IMR-90 (cell line): ENCODE data around the gene IL15RA. TPM values are rescaled to one million over a fixed set of nuclear protein-coding genes. Genes with fewer than 3 reads are reported as not detected.

Source experiments
- ATAC-seq: fragments of 200-7000 bp; cut with Tn5 transposase; 2 replicates; pipeline ENCODE4 v1.9.1; 2020; ENCODE audit warnings: low read depth, mild to moderate bottlenecking, moderate library complexity
- BruUV-seq: library from RNA; stranded (reverse); fragments of 400-500 nt; replicated peaks from 2 replicates; lab custom pipeline; 2021; lab: Mats Ljungman, UMichigan
- CTCF ChIA-PET: fragments of 300-600 bp; formaldehyde crosslinking; extraction: SDS; loops from one replicate; lab custom pipeline; 2021; ENCODE audit warnings: antibody characterized with exemption; lab: Yijun Ruan, JAX
- POLR2A ChIA-PET: fragments of 300-600 bp; sonication (Branson Sonifier 250); formaldehyde crosslinking; loops from one replicate; lab custom pipeline; 2022; ENCODE audit warnings: antibody characterized with exemption; ENCODE audit not compliant: unreplicated experiment; lab: Charles Lee
- DNase-seq: peaks from one replicate; pipeline ENCODE4 v3.0.0; 2013
- H2AFZ ChIP-seq: replicated peaks from 2 replicates; pipeline ENCODE3; 2013; ENCODE audit warnings: low read length, mild to moderate bottlenecking; ENCODE audit not compliant: poor library complexity
- H2AK5ac ChIP-seq: 2 replicates; pipeline ENCODE4 v1.6.1; 2013; ENCODE audit warnings: low read depth, low read length, inconsistent platforms
- H2AK9ac ChIP-seq: replicated peaks from 2 replicates; pipeline ENCODE3; 2013; ENCODE audit warnings: mild to moderate bottlenecking, low read depth, low read length, moderate library complexity; ENCODE audit not compliant: poor library complexity
- H2BK120ac ChIP-seq: 2 replicates; pipeline ENCODE4 v1.6.1; 2013; ENCODE audit warnings: low read depth, low read length, inconsistent platforms
- H2BK15ac ChIP-seq: 3 replicates; pipeline ENCODE4 v1.6.1; 2013; ENCODE audit warnings: low read depth, low read length, inconsistent platforms
- H2BK20ac ChIP-seq: 2 replicates; pipeline ENCODE4 v1.6.1; 2013; ENCODE audit warnings: low read depth, mild to moderate bottlenecking, inconsistent platforms, low read length, moderate library complexity
- H2BK5ac ChIP-seq: 2 replicates; pipeline ENCODE4 v1.6.1; 2013; ENCODE audit warnings: mild to moderate bottlenecking, low read depth, low read length, inconsistent platforms; ENCODE audit not compliant: poor library complexity, severe bottlenecking
- H3K14ac ChIP-seq: replicated peaks from 2 replicates; pipeline ENCODE4 v1.6.1; 2013; ENCODE audit warnings: low read depth, low read length, inconsistent platforms
- H3K18ac ChIP-seq: 2 replicates; pipeline ENCODE4 v1.6.1; 2013; ENCODE audit warnings: low read depth, low read length, control low read depth
- H3K23ac ChIP-seq: 2 replicates; pipeline ENCODE4 v1.6.1; 2013; ENCODE audit warnings: low read depth, low read length, inconsistent platforms
- H3K27ac ChIP-seq: 2 replicates; pipeline ENCODE4 v1.5.1; 2013; ENCODE audit warnings: mild to moderate bottlenecking, control low read depth, low read length; ENCODE audit not compliant: insufficient read depth
- H3K27me3 ChIP-seq: 2 replicates; pipeline ENCODE4 v1.6.1; 2013; ENCODE audit warnings: low read length; ENCODE audit not compliant: control insufficient read depth, insufficient read depth
- H3K36me3 ChIP-seq: 2 replicates; pipeline ENCODE4 v1.6.1; 2013; ENCODE audit warnings: low read length, mixed read lengths; ENCODE audit not compliant: control insufficient read depth, insufficient read depth
- H3K4ac ChIP-seq: 2 replicates; pipeline ENCODE4 v1.6.1; 2013; ENCODE audit warnings: low read depth, low read length, inconsistent platforms
- H3K4me1 ChIP-seq: 2 replicates; pipeline ENCODE4 v1.6.1; 2013; ENCODE audit warnings: low read length, mixed read lengths; ENCODE audit not compliant: control insufficient read depth, insufficient read depth
- H3K4me2 ChIP-seq: 2 replicates; pipeline ENCODE4 v1.6.1; 2013; ENCODE audit warnings: low read depth, mild to moderate bottlenecking, control low read depth, low read length, moderate library complexity
- H3K4me3 ChIP-seq: 2 replicates; pipeline ENCODE4 v1.5.1; 2013; ENCODE audit warnings: low read depth, mild to moderate bottlenecking, control low read depth, low read length, moderate library complexity; ENCODE audit not compliant: insufficient read depth
- H3K56ac ChIP-seq: 2 replicates; pipeline ENCODE4 v1.6.1; 2013; ENCODE audit warnings: low read length, inconsistent platforms; ENCODE audit not compliant: insufficient read depth; ENCODE audit errors: extremely low read depth
- H3K79me1 ChIP-seq, 2 experiments: 2 replicates each; pipeline ENCODE4 v1.6.1; 2013; ENCODE audit warnings: low read length in 2 of 2, inconsistent platforms in 1 of 2, low read depth in 1 of 2
- H3K9ac ChIP-seq: 2 replicates; pipeline ENCODE4 v1.6.1; 2013; ENCODE audit warnings: low read depth, low read length, control low read depth
- H3K9me1 ChIP-seq: 2 replicates; pipeline ENCODE4 v1.6.1; 2013; ENCODE audit warnings: low read length, inconsistent platforms; ENCODE audit not compliant: insufficient read depth
- H3K9me3 ChIP-seq: 2 replicates; pipeline ENCODE4 v1.6.1; 2013; ENCODE audit warnings: low read length; ENCODE audit not compliant: control insufficient read depth, insufficient read depth
- H4K20me1 ChIP-seq: 2 replicates; pipeline ENCODE4 v1.6.1; 2013; ENCODE audit warnings: low read length, inconsistent platforms; ENCODE audit not compliant: insufficient read depth
- H4K5ac ChIP-seq: 2 replicates; pipeline ENCODE4 v1.6.1; 2013; ENCODE audit warnings: mild to moderate bottlenecking, low read depth, low read length, control low read depth
- H4K8ac ChIP-seq, 2 experiments: 2 replicates each; pipeline ENCODE4 v1.6.1; 2013; ENCODE audit warnings: low read depth in 2 of 2, low read length in 2 of 2, control low read depth in 1 of 2, inconsistent platforms in 1 of 2
- H4K91ac ChIP-seq: 2 replicates; pipeline ENCODE4 v1.6.1; 2013; ENCODE audit warnings: low read depth, low read length, inconsistent platforms; ENCODE audit not compliant: insufficient read depth
- BHLHE40 ChIP-seq: fragments of 150-350 bp; IDR thresholded peaks from 2 replicates; pipeline ENCODE4 v1.6.1; 2016; ENCODE audit warnings: mild to moderate bottlenecking, low read depth, low read length
- ELK1 ChIP-seq: fragments of 150-350 bp; IDR thresholded peaks from 2 replicates; pipeline ENCODE4 v1.6.1; 2016; ENCODE audit warnings: low read depth, mild to moderate bottlenecking, low read length, moderate library complexity, borderline replicate concordance
- FOS ChIP-seq: fragments of 150-350 bp; IDR thresholded peaks from 2 replicates; pipeline ENCODE4 v1.6.1; 2016; ENCODE audit warnings: low read depth, low read length
- MAFK ChIP-seq: IDR thresholded peaks from 2 replicates; pipeline ENCODE4 v1.6.1; 2012; ENCODE audit warnings: low read depth, low read length, improper control_type of control experiment
- RAD21 ChIP-seq: IDR thresholded peaks from 2 replicates; pipeline ENCODE4 v1.6.1; 2012; ENCODE audit warnings: low read length, improper control_type of control experiment
- RFX5 ChIP-seq: IDR thresholded peaks from 2 replicates; pipeline ENCODE4 v1.8.0; 2012; ENCODE audit warnings: low read depth, mild to moderate bottlenecking, low read length, moderate library complexity
- SMC3 ChIP-seq: fragments of 150-350 bp; IDR thresholded peaks from 2 replicates; pipeline ENCODE4 v1.6.1; 2016; ENCODE audit warnings: low read depth, mild to moderate bottlenecking, antibody characterized with exemption, low read length, moderate library complexity
- WGBS, 2 experiments: methylation state at CpG; one replicate each; pipeline versions ENCODE4 v1.1.5 to v1.1.7; 2013; ENCODE audit warnings: missing lambda C conversion rate in 2 of 2; ENCODE audit not compliant: insufficient read length in 1 of 2; ENCODE audit errors: extremely low coverage in 2 of 2; 5-methylcytosine and 5-hydroxymethylcytosine counted together
- dilution Hi-C: fragments of 300-500 bp; cut with HindIII; formaldehyde crosslinking; loops from one replicate; pipeline ENCODE4 v1.14.3; 2018; ENCODE audit warnings: low sequenced_read_pairs; ENCODE audit not compliant: unreplicated experiment
- in situ Hi-C: fragments of 300-500 bp; cut with MboI; formaldehyde crosslinking; loops from 3 replicates; pipeline ENCODE4 v1.14.3; 2019; ENCODE audit warnings: low sequenced_read_pairs, inconsistent platforms, mixed read lengths
- intact Hi-C: fragments of 100-400 bp; cut with micrococcal nuclease; formaldehyde crosslinking; loops from 2 replicates; pipeline ENCODE4 v1.10.0; 2022
- polyA plus RNA-seq, 3 experiments: library from polyadenylated mRNA; depleted of rRNA; stranded (reverse); fragments of >200 nt; gene quantifications; 2 replicates each; pipeline ENCODE4 v1.2.3, GENCODE V29; 2012; ENCODE audit warnings: low replicate concordance in 1 of 3
- total RNA-seq: library from RNA; depleted of rRNA; stranded (reverse); fragments of >200 nt; gene quantifications from 2 replicates; pipeline ENCODE4 v1.2.3, GENCODE V29; 2012

Gene IL15RA
- total and polyA plus RNA-seq, 2 of the 4 experiments (the other 2 are of a cell fraction): 2.0 to 7.6 TPM

DNA sequence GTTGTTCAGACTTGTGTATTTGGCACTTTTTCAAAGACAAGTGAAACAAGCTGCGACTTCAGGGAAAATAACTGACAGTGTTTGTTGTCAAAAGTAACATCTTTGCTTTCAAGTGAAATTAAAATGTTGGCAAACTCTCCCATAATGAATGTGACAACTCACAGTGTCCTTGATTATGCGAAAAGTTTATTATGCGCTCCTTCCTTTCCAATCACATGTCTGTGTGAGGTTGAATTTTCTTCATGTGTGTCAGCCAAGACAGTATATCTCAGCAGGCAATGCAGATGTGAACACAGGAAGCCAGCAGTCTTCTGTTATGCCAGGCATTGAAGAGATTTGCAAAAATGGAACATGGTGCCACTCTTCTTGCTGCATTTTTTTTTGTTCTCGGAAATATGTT, 58.6 kb downstream of the IL15RA start:
- Histone ChIP-seq H3K4ac (no peak overlapping the region), H3K9ac (no peak overlapping the region), H3K18ac (no peak overlapping the region), H3K56ac (no peak overlapping the region), H3K23ac (no peak overlapping the region), H2BK15ac (no peak overlapping the region), H4K5ac (no peak overlapping the region), H3K4me2 (no peak overlapping the region), H2BK120ac (no peak overlapping the region), H3K36me3 (peaks cover 76% of the 10 kb centered on the region), H3K27me3 (no peaks in the 10 kb centered on the region), H2BK5ac (no peak overlapping the region), H2AFZ (no peak overlapping the region), H3K79me1 (peaks cover 7 to 26% of the 10 kb centered on the region in 2 experiments; a peak in 3 of 4 replicates), H2AK9ac (no peak overlapping the region), H3K9me1 (peaks cover 17% of the 10 kb centered on the region), H3K27ac (no peak overlapping the region), H4K20me1 (0 out of 2 replicates have a peak, but pooled peaks cover 3% of the 10 kb centered on the region), H4K8ac (no peak overlapping the region), H2BK20ac (no peak overlapping the region), H2AK5ac (no peak overlapping the region), H3K4me3 (no peak overlapping the region), H3K14ac (no peak overlapping the region), H4K91ac (no peak overlapping the region), H3K4me1 (no peaks in the 10 kb centered on the region), H3K9me3 (no peaks in the 10 kb centered on the region)
- ChIA-PET CTCF (no interaction called here), POLR2A (no interaction called here)
- TF ChIP-seq FOS (no peak), RFX5 (no peak), BHLHE40 (no peak), MAFK (no peak), RAD21 (no peak), SMC3 (no peak), ELK1 (no peak)
- dilution Hi-C loops (no loop called here), in situ Hi-C loops (no loop called here), intact Hi-C loops (no loop called here)
- ATAC-seq: no peak
- WGBS, 2 experiments: no CpG with 5 or more reads among the region's 4 CpGs
- BruUV-seq: no TSS peak
- DNase-seq: no peak
